GM19238 (cell line): ENCODE measurements around the gene VAX1.
"Not testable (repeated sequence)": the region's sequence is repeated elsewhere in the genome, so short reads cannot be mapped to it uniquely, and the experiment has no call there.

ENCODE experiments used
- DNase-seq: peaks from one replicate; pipeline ENCODE4 v3.0.0; 2011; ENCODE audit warnings: low spot score; ENCODE audit not compliant: insufficient read length

Gene VAX1

DNA sequence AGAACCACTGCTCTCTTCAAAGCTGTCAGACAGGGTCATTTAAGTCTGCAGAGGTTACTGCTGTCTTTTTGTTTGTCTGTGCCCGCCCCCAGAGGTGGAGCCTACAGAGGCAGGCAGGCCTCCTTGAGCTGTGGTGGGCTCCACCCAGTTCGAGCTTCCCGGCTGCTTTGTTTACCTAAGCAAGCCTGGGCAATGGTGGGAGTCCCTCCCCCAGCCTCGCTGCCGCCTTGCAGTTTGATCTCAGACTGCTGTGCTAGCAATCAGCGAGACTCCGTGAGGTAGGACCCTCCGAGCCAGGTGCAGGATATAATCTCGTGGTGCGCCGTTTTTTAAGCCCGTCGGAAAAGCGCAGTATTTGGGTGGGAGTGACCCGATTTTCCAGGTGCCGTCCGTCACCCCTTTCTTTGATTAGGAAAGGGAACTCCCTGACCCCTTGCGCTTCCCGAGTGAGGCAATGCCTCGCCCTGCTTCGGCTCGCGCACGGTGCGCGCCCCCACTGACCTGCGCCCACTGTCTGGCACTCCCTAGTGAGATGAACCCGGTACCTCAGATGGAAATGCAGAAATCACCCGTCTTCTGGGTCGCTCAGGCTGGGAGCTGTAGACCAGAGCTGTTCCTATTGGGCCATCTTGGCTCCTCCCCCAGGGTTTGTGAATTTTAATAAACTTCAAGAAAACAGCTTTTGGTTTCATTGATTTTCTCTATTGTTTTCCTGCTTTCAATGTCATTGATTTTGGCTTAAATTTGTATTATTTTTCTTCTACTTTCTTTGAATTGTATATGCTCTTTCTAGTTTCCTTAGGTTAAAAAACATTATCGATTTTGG is 53.4 kb downstream of the VAX1 start:
- not testable (repeated sequence) for DNase-seq
